Measurements from ENCODE around the gene TBC1D10A.

The TBC1D10A gene

DNA sequence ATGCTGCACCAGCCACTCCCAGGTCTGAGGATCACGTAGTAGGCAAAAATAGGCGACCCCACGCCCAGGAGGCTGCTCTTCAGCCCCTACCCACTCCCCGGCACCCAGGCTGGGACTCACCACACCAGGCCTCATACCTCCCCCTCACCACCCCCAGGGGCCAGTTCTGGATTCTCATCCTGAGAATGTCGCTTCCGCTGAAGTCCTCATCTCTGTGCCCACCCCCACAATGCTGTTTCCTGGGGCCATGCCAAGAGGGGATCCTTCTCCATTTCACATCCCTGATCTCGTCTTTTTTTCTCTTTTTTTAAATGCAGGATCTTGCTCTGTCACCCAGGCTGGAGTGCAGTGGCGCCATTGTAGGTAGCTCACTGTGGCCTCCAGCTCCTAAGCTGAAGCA lies 58.4 kb downstream of the TBC1D10A start:
- DNase-seq, result no peak

DNA sequence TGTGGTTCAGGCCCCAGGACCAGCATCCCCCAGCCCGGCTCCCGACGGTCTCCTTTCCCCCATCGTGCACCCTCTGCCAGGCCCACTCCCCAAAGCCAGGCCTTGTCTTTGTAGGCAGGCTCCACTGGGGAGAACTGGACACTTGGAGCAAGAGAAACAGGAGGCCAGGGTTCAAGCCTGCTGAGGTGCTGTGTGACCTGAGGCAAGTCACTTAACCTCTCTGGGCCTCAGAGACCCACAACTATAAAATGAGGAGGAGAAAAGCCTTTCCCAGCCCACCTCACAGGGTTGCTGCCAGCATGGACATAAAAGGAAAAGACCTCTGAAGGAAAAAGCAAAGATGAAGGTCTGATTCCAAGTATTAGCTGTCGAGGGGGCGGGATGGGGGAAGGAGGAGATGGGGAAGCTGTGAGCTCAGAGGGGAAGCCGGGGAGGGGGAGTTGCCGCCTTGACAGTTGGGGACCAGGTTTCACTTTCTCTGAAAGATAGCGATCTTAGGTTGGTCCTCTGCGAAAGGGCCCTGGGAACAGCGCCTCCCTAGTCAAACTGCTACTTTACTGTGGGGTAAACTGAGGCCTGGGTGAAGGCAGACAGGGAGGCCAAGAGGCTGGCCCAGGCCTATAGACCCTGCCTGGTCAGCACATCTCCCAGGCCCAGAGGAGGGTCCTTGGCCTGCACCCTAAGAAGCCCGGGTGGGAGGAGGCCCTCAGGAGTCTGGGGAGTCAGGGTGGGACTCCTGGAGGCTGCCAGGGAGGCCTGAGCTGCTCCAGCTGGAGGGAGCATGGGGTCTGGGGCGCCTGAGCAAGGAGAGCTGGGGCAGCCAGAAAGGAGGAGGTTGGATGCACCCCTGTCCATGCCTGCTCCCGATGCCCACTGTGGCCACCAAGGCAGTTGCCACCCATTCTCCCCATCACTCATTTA lies 59.1 kb downstream of the TBC1D10A start:
- DNase-seq, result peak in 1 of 56 donors; percentile 29

DNA sequence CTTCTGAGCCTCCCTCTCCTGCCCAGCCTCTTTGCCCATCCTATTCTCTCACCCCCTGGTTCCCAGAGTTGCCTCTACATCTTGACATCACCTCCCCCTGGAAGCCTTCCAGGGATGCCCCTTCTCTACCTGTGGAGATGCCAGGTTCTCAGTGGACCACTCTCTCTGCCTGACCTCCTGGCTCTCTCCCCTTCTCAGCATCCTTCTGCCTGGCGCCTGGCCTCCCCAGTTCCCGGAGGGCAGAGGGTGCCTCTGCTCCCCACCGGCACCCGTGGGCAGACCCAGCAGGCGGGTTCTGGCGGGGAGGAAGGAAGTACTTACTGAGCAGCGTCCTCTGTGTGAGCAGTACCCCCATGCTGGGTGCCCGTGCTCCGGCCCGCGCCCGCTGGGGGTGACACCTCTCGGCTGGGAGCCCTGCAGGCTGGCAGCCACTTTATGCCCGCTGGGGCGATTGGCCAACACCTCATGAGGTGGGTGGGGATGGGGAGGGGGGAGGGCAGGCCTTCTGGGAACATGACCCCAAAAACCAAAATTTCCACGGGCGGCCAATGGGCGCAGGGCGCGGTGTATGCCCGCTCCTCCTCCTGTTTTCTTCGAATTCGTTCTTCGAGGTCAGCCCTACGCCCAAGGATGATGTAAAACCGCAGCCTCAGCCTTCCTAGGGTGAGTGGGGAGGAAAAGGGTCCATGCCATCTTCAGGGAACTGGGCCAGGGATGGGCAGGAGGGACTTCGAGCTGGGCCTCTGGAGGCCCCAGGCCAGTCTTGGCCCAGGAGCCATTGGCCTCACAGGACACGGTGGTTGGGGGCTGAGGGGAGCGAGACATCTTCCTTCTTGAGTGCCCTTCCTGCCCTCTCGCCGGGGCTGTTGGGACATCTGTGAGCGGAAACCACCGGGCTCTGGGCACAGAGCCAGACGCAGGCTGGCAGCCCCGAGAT lies 60.0 kb downstream of the TBC1D10A start, which contains the start of gene OSM:
Gene OSM, minus strand, starts transcription at position 407 of the 937 bp plus-strand sequence. Its CDS starts 52 bp downstream, at position 355.
- peak in 19 of 56 donors; percentile 7 to 45 (median 21) for DNase-seq

DNA sequence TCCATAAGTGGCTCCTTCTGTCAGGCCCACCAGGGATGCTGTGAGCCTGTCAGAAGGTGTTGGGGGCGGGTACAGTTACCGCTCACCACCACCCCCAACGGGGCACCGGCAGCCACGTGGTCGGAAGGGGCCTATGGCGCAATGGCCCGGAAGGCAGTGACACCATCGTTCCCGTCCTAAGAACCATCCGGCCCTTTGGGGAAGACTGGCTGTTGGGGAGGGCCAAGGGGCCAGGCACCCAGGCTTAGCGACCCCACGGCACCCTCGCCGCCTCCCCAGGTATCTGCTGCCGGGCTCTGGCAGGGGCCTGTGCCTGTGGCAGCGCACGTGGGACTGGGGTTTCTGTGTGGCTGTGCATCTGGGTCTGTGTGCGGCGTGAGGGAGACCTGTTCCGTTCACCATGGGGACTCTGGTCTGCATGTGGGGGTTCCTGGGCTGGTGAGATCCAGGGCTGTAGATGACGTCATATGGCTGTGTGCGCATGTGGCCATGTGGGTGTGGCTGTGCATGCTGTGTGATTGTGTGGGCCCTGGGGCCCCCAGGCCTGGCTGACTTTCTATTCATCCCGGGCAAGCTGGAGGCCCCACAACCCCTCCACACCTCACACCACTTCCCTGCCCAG lies 60.8 kb downstream of the TBC1D10A start:
- DNase-seq, result peak in 14 of 56 donors; percentile 8 to 51 (median 24)

DNA sequence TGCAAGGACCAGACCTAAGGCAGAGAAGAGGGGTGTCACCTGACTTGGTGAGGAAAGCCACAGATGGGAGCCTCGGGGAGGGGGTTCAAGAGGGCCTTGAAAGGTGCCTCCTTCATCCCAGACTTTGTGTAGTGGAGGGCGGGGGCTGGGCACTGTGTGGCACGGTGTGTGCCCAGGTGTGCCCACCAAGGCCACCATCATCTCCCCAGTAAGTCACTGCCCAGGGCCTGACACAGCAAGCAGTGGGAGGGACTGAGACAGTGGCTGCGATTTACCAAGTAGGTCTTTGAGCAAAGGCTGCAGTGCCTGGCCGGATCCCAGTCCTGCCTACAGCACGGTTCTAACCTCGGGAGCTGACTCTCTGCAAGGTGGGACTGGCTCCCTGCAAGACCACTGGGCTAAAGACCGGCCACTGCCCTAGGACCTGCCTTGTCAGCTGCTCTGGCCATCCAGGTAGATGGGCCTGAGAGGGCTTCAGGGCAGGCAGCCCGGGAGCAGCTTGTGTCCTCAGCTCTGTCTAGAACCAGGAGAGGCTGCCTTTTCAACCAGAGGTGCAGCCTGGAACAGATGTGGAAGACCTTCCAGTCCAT lies 61.5 kb downstream of the TBC1D10A start:
- DNase-seq, result no peak

DNA sequence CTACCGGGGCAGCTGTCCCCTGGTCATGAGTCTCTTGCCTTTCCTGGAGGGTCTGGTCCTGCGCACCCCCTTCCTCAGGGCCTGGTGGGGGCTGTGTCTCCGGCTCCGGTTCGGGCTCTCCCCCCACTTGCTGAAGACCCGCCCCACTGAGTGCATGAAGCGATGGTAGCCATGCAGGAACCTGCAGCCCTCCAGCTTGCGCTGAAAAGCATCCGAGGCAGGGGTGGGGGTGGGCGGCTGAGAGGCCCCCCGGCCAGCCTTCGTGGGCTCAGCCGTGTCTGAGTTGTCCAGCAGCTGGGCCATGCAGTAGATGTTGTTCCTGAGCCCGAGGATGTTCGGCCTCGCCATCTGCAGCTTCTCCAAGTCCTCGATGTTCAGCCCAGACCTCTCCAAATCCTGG lies 62.9 kb downstream of the TBC1D10A start:
- DNase-seq, result no peak

DNA sequence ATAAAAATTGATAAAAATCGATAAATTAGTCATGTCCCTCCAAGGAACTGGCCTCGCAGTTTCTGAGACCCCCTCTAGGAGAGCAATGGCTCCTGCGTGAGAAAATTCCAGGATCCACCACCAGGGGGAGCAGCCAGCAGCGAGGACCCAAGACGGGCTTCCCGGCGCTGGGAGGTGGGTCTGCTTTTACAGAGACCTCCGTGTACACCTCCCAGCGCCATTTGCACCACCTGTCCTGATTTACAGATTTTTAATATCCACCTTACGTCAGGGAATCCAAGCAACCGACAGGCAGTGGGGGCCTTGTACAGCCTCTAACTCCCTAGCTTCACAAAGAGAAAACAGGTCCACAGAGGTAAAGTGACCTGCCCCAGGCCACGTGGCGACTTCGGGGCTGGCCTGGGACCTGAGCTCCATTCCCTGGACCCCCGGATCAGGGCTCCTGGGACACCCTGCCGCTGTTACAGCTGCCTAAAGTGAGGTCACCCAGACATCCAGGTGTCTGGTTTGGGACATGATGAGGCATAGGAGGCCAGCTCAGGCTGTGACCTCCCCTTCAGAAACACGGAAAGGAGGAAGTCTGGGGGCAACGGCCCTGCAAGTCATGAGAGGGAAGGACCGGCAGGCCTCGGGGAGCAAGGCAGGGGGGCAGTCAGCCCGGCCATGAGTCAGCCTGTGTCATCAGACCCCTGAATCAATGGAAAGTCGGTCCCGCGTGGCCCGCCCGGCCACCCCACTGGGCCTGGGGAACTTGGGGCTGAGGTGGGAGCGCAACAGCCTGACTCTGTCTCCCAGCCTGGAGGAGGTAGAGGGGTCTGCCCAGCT lies 63.6 kb downstream of the TBC1D10A start:
- DNase-seq, result peak in 47 of 56 donors; percentile 10 to 74 (median 44)

DNA sequence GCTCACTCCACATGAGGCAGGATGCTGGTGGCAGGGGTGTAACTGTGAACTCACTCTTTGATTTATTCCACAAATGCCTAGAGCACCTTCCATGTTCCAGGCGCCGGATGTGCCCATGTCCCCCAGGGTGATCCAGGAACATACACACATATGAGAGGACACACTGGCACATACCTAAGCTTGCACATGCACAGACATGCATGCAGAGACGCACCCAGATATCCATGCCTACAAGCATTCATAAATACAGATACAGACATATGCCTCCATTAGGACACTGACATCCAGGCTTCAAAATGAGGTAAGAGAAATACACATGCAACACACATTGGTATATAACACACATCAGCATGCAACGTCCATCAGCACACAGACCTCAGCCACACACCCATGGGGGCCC lies 64.6 kb downstream of the TBC1D10A start:
- DNase-seq, result no peak

DNA sequence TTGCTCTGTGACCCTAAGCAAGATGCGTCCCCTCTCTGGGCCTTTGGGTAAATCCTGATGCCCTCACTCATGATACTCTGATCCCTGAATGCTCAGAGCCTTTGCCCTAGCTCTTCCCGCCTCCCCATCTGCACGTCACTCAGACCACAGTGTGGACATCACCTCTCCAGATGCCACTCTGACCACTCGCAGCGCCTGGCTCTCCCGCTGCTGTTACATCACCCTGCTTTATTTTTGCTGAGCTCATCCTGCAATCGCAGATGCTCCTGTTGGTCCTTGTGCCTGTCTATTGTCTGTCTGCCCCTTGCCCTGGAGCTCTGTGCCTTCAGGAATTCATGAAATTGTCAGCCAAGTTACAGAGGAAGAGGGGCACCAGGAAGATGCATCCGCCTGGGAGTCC lies 65.6 kb downstream of the TBC1D10A start:
- DNase-seq, result no peak

DNA sequence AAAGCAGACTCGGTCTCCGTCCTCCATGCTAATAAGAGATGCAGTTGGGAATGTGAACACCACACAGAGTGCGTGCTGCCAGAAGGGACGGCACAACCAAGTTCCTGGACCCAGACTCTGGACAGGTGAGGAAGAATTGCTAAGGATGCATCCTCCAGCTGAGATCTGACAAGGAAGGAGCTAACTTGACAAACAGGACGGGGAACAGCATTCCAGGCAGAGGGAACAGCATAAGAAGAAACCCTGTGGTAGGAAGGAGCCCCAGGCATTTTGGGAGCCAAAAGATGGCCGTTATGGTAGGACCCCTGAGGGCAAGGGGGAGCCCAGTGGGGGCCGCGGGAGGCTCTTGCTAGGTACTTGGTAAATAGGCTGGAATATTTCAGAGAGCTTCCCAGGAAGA lies 66.1 kb downstream of the TBC1D10A start:
- DNase-seq, result no peak

DNA sequence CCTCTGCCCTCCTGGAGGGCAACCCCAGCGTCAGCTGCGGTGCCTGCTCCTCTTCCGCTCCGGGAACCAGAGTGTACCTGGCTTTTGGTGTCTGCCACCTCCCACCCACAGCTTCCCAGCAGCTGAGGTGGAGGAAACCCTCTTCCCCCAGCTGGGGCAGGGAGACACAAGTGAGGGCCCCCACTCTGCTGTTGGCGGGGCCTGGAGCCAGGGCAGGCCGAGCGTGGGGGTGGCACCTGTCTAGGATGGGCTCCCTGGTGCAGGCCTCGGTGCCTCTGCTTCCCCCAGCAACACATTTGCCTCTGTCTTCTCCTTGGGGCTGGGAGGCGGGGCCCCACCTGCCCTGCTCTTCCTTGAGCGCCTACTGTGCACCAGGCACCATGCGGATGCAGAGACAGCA lies 66.5 kb downstream of the TBC1D10A start:
- no peak for DNase-seq

DNA sequence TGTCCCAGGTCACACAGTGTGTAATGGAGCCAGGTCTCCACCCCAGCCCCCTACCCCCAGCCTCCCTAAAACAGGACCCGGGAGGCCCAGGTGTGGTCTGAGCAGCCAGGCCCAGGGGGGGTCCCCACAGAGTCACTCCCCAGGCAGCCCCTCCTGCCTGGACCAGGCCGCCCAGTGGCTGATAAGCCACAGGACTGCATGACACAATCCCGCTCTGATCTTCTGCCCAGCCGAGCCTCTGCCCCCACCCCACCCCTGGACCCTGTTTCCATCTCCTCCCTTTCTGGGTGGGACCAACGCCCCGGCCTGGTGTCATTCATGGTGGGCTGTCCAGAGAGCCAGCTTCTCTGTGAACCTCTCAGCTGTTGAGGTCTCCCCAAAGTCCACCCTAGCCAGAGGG lies 72.4 kb downstream of the TBC1D10A start:
- no peak for DNase-seq

DNA sequence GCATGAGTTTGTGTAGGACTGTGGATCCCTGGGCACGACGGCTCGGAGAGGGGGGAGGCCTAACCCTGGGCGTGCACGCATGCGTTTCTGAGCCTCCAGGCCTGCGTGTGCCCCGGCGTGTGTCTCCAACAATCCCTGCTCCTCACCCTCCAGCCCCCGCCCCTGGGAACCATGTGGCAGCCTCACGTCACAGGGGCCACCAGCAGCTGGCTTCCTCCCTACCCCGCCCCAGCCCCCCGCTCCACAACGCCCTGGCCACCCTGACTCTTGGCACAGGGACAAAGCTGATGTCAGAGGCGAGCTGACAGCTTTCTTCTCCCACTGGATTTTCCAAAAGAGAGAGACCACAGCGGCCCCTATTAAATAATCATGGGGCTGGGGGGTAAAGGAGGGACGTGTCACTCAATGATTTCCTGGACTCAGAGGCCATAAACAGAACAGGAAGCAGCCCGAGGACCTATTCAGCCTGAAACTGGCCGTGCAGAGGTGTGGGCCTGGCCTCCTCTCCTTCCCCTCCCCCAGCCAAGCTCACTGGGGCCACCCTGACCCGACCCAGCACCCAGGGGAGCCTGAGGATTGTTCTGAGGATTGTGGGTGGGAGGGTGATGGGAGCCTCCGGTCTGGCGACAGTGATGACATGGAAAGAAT lies 73.4 kb downstream of the TBC1D10A start:
- DNase-seq, result peak in 46 of 56 donors; percentile 8 to 91 (median 49)

DNA sequence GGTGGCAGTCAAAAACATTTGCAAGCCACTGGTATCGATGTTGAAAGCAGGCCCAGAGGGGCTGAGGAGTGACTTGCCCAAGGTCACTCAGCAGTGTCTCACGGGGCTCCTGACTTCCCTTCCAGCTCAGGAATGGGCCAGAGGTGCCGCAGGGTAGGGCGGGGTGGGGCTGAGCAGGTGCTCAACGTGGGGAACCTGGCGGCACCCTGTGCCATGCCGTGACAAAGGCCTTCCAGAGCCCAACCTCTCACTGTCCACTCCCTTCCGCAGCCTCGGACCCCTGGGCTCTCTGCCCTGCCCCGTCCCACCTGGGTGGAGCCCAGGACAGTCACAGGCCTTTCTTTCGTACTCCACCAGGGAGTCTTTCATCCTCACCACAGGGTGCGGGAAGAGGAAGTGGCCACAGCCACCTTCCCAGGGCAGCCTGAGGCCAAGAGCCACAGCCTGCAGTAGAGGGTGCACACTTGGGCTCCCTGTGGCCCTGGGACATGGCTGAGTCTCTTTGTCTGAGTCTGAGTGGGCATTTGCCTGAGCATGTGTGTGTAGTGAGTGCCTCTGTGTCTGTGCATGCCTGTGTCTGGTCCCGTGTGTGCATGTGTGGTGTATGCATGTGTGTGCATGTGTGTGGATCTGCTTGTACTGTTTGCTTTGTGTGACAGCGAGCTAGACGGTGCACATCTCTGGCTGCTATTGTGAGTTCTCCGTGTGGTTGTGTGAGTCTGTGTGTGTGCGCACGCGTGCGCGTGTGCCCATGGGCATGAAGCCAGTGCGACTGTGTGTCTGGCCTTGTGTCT lies 74.1 kb downstream of the TBC1D10A start:
- no peak for DNase-seq

DNA sequence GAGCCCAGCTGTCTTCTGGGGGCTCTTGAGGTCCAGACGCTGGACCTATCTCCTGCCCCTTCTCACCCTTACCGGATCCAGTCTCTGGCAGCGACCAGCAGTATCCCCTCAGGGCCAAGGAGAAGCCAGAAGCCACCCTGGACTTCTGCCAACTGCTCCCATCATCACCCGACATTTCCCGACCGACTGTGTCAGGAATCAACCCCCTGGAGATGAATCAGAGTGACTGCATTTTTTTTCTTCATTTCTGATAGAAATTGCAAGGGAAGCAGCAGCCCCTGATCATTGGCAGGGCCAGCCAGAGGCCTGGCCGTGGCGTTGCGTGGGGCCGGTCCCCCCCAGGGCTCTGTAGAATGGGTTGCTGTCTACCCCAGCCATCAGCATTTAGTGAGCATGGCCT lies 75.0 kb downstream of the TBC1D10A start:
- DNase-seq, result no peak

DNA sequence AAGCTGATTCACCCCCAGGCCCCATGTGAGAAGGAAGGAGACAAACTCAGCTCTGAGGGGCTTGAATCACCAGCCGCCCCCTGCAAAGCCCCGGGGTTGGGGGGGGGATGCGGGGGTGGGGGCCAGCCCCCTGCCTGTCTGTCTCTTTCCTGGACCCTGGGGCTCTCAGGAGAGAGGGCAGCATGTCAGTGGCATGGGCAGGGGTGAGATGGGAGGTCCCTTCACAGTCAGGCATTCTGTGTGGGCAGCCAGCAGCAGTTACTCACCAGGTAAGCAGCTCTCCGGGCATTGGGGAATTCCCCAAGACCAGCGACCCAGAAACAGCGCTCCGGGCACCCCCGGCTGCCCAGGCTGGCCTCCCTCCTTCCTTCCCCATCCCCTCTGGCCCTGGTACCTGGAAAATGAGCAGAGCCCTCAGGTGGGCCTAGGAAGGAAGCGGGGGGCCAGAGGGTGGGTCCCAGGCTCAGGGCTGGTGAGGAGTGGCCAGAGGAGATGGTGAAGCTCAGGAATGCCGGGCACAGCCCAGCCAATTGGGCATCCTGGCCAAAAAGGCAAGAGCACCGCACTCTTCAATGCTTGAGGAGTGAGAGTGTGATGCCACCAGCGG lies 76.0 kb downstream of the TBC1D10A start:
- DNase-seq, result no peak

DNA sequence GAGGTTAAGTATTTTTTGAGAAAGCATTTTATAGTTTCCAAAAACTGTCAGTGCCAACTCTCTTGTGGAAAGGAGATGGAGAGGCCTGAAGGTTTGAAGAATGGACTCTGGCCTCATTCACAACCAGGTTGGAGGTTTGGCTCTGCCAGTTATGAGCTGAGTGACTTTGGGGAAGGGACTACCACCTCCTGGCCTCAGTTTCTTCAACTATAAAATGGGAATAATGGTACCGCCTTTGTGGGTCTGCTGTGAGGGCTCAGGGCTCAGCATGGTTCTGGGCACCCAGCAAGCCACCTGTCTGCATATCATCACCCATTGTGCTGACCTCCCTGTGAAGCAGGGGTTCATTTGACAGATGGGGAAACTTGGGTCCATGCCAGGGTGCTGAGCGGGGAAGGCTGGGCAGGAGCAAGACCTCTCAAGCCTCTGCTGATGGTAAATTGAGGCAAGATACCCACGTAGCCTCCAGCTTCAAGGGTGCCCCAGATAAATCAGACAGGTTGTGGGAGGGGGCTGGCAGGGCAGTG lies 76.6 kb downstream of the TBC1D10A start:
- DNase-seq, result no peak
